ENCODE measurements around the gene NOX3. TPM values are rescaled to one million over a fixed set of nuclear protein-coding genes. Genes with fewer than 3 reads are reported as not detected.
"Not testable (repeated sequence)": the region's sequence is repeated elsewhere in the genome, so short reads cannot be mapped to it uniquely, and the experiment has no call there.

The NOX3 gene
- total RNA-seq, 1 donor from 2014 or later: not detected

DNA sequence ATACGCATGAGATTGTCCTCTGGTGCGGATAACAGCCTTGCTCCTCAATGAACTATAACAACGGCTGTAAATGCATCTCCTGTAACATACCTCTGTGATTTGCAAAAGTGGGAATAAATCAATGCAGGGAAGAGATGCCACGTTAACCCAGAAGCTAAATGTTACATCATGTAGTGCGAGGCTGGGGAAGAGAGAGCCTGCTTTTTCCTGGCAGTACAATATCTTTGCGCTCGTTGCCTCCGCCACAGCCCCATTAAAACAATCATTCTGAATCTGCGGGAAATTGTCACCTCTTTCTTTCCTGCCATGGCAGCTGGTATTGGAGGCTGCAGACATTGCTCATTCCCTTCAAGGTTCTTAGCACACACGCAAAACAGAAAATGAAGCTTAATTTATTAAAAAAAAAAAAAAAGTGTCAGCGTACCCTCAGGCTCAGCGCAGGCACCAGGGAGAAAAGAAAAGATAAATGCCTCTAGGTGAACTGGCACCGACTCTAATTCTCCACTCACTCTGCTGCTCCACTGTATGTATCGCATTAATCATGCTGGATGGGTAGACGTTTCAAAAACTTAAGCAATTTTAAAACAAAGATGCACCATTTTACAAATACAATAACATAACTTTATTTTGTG, 71.2 kb downstream of the NOX3 start:
- ATAC-seq (ENCODE audit: poor library complexity) (no peak), DNase-seq (no peak)
- intact Hi-C loops (cut with DNase I): no loop called here

DNA sequence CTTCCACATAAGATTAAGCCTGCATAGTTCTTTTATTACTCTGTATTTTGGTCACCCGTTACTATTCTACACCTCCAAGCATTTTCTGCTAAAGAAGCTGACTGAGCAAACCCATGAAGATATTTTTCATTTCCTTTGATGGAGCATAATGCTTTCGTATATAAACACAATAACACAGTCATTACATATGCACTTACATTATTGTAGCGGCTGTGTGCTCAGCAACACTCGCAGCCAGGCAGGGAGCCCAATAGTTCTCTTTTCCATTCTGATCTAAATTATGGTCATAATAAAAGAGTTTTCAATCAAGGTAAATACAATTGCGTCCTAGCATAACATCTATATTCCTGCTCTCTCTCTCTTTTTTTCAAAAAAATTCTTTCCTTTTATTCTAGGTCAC, 71.7 kb downstream of the NOX3 start:
- no peak for ATAC-seq (ENCODE audit: poor library complexity)
- no peak for DNase-seq
- intact Hi-C loops (cut with DNase I): no loop called here

DNA sequence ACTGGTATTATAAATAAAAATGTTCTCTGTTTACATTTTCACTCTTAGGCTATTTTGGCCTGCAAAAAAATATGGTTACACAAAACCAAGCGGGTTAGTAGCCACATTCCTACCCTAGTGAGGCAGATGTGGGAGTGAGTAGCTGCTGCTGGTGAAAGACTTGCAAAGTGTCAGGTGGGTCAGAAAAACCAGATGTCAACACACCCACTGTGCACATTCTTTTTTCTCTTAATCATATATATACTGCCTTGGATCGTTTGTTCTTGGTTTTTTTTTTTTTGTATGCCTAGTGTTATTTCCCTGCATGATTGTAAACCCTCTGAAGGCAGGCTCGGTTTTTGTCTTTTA, 73.3 kb downstream of the NOX3 start:
- intact Hi-C loops (cut with DNase I): no loop called here
- no peak for ATAC-seq (ENCODE audit: poor library complexity)
- no peak for DNase-seq

DNA sequence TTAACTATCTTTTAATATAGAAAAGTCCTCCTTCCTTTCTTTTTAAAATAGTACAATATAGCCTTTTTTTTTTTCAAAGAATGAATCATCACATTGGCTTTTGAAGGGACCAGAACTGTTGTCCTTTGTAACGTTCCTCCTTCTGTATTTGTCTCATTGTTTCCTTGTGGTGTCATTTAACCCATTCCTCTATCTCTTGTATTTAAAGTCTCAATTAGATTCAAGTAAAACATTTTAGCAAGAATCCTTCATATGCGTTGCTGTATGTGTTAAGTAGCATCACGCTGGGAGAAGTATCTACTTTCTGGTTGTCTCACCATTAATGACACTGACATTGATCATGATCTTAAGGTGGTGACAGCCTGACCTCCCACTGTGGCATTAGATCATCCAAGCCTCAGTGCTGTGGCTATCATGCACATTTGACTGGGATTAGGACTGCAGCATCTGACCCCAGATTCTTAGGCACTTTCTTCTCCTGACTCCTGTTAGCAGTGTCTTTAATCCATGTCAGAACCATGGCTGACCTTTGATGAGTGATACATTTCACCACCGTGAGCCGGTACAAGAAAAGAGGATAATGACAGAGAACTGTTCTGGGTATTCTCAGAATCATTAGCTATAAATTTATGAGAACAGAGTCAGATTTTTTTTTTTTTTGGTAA, 73.8 kb downstream of the NOX3 start:
- no peak for ATAC-seq (ENCODE audit: poor library complexity)
- intact Hi-C loops (cut with DNase I): no loop called here
- no peak for DNase-seq

DNA sequence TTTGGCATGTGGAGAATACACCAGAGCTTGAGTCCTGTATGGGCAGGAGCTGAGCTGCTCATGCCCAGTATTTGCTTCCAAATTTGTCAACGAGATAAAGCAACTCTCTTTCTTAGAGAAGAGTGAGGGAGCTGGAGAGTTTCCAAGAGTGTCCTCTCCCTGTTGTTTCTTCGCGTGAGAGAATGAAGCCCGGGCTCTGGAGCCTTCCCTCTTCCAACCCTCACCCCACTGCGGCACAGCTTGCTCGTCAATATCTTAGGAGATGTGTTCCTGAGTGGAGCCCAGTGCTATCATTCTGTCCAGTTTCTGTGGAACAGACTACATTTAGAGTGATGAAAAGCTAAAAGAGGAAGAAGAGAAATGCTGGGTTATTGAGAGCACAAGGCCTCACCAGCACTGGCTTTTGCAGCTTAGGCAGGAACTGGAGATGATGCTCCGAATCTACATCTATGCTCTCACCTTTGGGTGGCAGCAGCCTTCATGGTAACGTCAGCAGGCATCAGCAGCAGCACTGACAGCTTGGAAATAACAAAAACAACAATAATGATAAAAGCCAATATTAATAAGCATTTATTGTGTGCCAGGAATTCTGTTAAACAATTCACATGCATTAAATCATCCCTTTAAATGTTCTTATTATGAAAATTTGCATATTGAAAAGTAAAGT, 74.8 kb downstream of the NOX3 start:
- no peak for ATAC-seq (ENCODE audit: poor library complexity)
- no peak for DNase-seq
- intact Hi-C loops (cut with DNase I): no loop called here

DNA sequence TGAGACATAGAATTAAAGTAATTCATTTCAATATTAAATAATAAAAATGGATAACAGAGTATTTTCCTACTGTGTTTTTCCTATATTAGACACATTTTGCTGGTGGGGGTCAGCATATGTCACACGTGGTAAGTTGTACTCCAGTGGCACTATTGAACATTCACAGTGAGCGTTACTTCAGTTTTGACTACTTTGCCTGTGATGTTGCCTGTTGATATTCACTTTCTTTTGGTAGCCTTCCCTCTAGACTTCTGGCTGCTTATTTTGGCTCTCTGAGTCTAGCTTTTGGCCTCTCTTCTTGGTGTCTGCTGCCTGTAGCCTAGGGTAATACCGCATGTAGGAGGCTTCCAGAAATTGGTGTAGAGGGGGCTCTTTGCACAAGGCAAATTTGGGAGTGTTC, 76.9 kb downstream of the NOX3 start:
- ATAC-seq (ENCODE audit: poor library complexity): no peak
- intact Hi-C loops (cut with DNase I): no loop called here
- no peak for DNase-seq

DNA sequence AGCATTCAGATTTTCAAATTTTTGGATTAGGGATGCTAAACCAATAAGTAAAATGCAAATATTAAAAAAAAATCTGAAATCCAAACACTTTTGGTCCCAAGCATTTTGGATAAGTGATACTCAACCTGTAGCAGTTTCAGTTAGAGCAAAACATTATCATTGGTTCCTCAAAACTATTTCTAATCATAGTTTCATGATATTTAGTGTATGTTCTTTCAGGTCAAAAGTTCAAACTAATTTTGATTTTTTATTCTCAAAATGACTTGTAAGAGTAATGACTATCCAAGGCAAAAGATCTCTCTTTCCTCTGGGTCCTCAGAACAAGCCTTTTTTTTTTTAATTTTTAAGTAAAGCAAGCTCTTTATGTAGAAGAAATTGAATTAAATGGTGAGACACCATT, 77.4 kb downstream of the NOX3 start:
- no peak for DNase-seq
- intact Hi-C loops (cut with DNase I): no loop called here
- ATAC-seq (ENCODE audit: poor library complexity): no peak

DNA sequence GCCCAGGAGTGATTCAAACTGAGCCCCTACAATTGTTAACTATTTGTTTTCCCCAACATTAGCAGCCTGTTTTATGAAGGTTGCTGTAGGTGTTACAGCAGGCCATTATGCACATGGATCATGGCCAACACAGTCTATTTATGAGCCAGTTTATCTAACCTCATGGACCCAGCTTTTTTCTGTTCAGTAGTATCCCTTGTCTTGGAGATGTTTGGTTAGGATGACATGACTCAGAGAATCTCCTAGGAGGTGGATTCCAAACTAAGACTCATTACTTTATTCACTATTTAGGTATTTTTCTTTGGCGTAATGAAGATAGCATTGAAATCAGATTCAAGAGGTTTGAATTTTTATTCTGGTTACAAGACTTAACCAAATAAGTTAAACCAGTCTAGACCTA, 78.6 kb downstream of the NOX3 start:
- DNase-seq: no peak
- no peak for ATAC-seq (ENCODE audit: poor library complexity)
- intact Hi-C loops (cut with DNase I): no loop called here

DNA sequence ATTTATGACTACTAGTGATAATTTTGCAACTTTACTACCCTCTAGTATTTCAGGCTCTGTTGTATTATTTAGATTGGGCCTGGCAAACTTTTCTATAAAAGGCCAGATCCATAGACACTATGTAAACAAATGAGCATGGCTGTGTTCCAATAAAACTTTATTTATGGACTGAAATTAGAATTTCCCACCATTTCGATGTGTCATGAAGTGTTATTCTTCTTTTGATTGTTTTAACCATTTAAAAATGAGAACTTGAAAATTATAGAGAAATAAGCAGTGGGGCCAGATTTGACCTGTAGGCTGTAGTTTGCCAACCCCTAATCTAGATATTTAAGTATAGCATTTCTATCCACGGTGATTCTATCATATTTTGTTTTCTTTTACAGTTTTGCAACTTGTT, 79.8 kb downstream of the NOX3 start:
- intact Hi-C loops (cut with DNase I): no loop called here
- no peak for DNase-seq
- no peak for ATAC-seq (ENCODE audit: poor library complexity)

DNA sequence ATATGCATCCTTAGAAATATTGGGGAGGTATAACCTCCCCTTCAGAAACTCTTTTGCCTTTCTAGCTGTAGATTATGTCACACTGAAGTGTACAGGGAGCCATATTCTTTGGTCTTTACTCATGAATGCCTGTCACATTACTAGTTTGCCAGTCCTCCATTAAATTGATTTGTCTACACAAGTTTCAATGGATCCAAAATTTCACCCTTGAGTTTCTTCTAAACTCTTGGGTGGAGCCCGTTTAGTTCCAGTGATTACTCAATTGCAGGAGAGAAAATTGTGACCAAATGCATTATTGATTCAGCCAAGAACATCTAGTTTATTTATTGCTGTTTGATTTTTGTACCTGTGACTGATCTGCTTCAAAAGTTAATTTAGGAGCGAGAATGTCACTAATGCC, 81.0 kb downstream of the NOX3 start:
- intact Hi-C loops (cut with DNase I): no loop called here
- ATAC-seq (ENCODE audit: poor library complexity) (no peak), DNase-seq (no peak)

DNA sequence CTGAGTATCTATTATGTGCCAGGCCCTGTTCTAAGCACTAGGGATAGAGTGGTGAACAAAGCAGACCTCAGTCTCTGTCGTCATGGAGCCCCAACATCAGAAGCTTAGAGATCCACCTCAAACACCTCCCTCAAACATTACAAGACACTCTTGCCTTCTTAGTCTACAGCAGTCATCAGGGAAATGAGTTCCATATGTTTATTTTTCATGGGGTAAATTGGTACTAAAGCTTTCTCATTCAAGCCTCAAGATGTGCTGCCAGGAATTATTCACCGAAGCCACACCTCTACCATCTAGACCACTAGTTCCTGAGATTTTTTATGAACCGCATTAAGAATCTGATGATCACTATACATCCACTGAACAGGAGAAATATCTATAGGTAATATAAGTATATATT, 82.4 kb downstream of the NOX3 start:
- no peak for ATAC-seq (ENCODE audit: poor library complexity)
- no peak for DNase-seq
- intact Hi-C loops (cut with DNase I): no loop called here

DNA sequence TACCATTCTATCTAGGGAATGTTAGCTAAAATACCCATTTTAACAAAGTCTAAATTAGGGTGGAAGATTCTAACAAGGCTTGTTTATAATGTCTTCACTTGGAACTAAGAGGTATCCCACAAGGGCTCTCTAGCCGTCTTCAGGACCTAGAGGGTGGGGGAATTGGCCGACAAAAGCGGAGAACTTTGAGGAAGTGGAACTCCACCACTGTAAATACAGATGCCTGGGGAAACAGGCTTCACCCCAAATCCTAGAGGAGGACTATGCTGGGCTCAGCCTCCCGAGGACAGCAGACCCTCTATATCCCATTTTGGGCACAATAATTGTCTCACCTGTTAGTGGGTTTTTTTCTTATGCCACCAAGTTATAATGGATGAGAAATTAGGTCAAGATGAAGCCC, 83.4 kb downstream of the NOX3 start:
- ATAC-seq (ENCODE audit: poor library complexity) (no peak), DNase-seq (no peak)
- intact Hi-C loops (cut with DNase I): no loop called here

DNA sequence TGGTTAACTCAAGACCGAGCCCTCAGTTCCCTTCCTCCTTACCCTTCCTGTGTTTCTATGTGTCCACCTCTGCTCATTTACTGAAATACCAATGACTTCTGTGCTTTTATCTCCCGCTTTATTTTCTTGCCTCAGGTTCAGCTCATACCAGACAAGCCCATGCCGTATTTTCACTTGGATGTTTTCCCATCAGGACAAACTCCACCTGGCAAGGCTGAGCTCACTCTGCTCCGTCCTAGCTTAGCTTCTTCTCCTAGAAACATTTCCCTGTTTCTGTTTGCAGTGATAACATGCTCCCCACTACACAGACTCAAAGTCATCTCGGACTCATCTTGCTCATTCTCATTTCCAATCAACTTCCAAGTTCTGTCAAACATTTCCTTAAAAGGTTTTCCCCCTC, 84.4 kb downstream of the NOX3 start:
- intact Hi-C loops (cut with DNase I): no loop called here
- DNase-seq (no peak), ATAC-seq (ENCODE audit: poor library complexity) (no peak)

DNA sequence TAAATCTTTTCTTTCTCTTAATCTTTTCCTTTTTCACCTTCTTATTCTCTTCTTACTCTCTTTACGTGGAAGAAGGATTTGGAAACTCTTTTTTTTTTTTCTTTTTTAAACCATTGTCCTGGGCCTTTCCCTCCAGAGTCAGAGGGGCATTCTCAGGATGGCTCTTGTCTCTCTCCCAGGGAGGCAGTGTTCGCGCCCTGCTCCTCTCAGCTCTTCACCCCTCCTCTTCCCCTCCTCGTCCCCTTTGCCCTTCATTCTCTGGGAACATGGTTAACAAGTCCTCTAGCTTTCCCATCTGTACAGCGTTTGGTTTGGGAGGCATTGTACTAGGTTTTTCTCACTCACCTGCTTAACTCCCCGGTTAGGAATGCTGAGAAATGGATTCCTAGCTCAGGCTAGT, 89.3 kb downstream of the NOX3 start:
- DNase-seq (no peak), ATAC-seq (ENCODE audit: poor library complexity) (no peak)
- intact Hi-C loops (cut with DNase I): no loop called here

DNA sequence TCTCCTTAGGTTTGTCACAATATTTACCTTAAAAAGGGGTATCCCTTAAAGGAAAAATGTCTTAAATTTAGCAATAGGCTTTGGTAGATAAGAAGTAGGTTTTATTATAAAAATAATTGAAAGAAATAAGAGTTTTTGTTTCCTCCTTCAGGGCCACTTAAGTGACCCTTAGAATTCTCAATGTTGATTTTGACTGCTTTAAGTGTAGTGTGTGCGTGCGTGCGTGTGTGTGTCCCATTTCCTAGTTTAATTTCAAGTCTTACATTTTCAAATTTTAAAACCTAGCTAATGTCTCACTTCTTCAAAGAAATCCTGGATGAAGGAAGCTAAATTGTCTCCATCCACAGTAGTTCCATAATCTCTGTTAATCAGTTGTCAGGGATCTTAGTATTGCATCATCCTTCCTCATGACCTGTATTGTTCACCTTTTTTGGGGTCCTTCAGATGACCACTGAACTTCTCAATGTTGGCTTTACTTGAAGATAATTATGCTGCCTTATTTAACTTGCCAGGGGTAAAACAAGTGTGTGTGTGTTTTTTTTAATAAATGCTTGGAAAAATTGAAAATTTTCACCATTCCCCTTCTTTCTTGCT, 90.7 kb downstream of the NOX3 start:
- intact Hi-C loops (cut with DNase I): no loop called here
- DNase-seq (no peak), ATAC-seq (ENCODE audit: poor library complexity) (no peak)

DNA sequence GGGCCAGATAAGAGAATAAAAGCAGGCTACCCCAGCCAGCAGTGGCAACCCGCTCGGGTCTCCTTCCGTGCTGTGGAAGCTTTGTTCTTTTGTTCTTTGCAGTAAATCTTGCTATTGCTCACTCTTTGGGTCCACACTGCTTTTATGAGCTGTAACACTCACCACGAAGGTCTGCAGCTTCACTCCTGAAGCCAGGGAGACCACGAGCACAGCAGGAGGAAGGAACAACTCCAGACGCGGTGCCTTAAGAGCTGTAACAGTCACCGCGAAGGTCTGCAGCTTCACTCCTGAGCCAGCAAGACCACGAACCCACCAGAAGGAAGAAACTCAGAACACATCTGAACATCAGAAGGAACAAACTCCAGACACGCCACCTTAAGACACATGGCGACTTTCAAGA, 91.6 kb downstream of the NOX3 start:
- ATAC-seq (ENCODE audit: poor library complexity); intact Hi-C loops (cut with DNase I); DNase-seq: not testable (repeated sequence)

DNA sequence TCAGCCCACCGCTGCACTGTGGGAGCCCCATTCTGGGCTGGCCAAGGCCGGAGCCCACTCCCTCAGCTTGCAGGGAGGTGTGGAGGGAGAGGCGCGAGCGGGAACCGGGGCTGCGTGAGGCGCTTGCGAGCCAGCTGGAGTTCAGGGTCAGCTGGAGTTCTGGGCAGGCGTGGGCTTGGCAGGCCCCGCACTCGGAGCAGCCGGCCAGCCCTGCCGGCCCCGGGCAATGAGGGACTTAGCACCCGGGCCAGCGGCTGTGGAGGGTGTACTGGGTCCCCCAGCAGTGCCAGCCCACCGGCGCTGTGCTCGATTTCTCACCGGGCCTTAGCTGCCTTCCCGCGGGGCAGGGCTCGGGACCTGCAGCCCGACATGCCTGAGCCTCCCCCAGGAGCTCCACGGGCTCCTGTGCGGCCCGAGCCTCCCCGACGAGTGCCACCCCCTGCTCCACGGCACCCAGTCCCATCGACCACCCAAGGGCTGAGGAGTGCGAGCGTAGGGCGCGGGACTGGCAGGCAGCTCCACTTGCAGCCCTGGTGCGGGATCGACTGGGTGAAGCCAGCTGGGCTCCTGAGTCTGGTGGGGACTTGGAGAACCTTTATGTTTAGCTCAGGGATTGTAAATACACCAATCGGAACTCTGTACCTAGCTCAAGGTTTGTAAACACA, 92.5 kb downstream of the NOX3 start:
- intact Hi-C loops (cut with DNase I); ATAC-seq (ENCODE audit: poor library complexity): not testable (repeated sequence)

DNA sequence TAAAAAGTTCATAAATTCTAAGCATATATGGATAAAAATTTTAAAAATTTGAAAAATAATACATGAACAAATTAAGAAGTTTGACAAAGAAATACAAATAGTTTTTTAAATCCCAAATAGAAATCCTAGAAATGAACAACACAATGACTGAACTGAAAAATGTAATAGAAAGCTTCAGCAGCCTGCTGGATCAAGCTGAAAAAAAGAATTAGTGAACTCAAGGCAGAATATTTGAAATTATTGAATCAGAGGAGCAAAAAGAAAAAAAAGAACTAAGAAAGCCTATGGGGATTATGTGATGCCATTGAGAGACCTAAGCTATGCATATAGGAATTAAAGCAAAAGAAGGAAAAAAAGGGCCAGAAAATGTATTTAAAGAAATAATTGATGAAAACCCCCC, 101.5 kb downstream of the NOX3 start:
- ATAC-seq (ENCODE audit: poor library complexity) (no peak), DNase-seq (no peak)
- intact Hi-C loops (cut with DNase I): no loop called here

More for the DNA sequence above, 92.5 kb downstream of the NOX3 start:
- not testable (repeated sequence) for DNase-seq

DNA sequence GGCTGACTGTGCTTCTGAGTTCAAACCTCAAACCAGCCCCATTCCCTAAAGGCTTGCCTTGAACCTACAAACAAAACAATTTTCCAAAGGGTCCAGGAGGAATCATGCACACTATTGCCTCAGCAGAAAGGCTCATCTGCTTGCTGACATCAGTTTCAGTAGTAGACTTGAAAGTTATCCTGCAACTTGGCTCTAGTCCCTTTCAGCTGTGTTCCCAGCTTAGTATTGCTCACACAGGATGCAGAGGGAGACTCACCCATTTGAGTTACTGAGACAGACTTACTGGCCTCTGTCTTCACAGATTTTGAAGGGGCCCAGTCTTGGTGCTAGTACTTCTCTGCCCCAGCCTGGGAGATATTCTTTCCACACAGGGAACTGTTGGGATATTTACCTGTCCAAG, 102.8 kb downstream of the NOX3 start:
- no peak for ATAC-seq (ENCODE audit: poor library complexity)
- DNase-seq: no peak
- intact Hi-C loops (cut with DNase I): no loop called here

DNA sequence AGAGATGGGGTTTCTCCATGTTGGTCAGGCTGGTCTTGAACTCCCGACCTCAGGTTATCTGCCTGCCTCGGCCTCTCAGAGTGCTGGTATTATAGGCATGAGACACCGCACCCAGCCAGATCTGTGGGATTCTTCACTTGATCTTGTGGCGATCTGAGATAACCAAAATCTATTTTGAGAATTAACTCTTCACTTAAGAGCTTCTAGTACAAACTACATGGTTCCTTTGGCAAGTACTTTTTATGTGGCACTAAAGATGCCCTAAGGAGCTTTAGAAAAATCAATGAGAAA, 103.6 kb downstream of the NOX3 start:
- ATAC-seq (ENCODE audit: poor library complexity) (no peak), DNase-seq (no peak)
- intact Hi-C loops (cut with DNase I): no loop called here

All from Right ventricle myocardium superior (tissue), 1 donor.